GM23338 (cell line): Measurements from ENCODE around the gene SSU72. TPM values are rescaled to one million over a fixed set of nuclear protein-coding genes. Genes with fewer than 3 reads are reported as not detected.

ENCODE experiments used
- ATAC-seq: fragments of 200-7000 bp; cut with Tn5 transposase; 3 replicates; pipeline ENCODE4 v1.9.1; 2020
- DNase-seq: peaks from one replicate; pipeline ENCODE4 v3.0.0-alpha.2; 2015; ENCODE audit warnings: low spot score
- H2AFZ ChIP-seq: fragments of 200-600 bp; sonication (generic); 2 replicates; pipeline ENCODE4 v1.8.0; 2016; ENCODE audit warnings: antibody characterized with exemption, mild to moderate bottlenecking, moderate library complexity
- H3F3A ChIP-seq: fragments of 200-600 bp; sonication (generic); replicated peaks from 2 replicates; pipeline ENCODE4 v1.8.0; 2017; ENCODE audit warnings: antibody characterized with exemption, mixed run types, low read depth
- H3K27ac ChIP-seq: fragments of 200-600 bp; sonication (generic); 2 replicates; pipeline ENCODE4 v1.6.1; 2016; ENCODE audit warnings: low read depth
- H3K27me3 ChIP-seq: fragments of 200-600 bp; sonication (generic); 2 replicates; pipeline ENCODE4 v1.8.0; 2016; ENCODE audit warnings: mild to moderate bottlenecking, mixed run types, moderate library complexity; ENCODE audit not compliant: insufficient read depth
- H3K36me3 ChIP-seq: fragments of 200-600 bp; sonication (generic); 2 replicates; pipeline ENCODE4 v1.8.0; 2016; ENCODE audit warnings: mild to moderate bottlenecking; ENCODE audit not compliant: insufficient read depth
- H3K4me1 ChIP-seq: fragments of 200-600 bp; sonication (generic); 2 replicates; pipeline ENCODE4 v1.8.0; 2016; ENCODE audit warnings: mild to moderate bottlenecking, moderate library complexity; ENCODE audit not compliant: insufficient read depth
- H3K4me2 ChIP-seq: fragments of 200-600 bp; sonication (generic); 2 replicates; pipeline ENCODE4 v1.7.1; 2017; ENCODE audit warnings: mixed run types
- H3K4me3 ChIP-seq: fragments of 200-600 bp; sonication (generic); 2 replicates; pipeline ENCODE4 v1.6.1; 2016; ENCODE audit warnings: mixed run types
- H3K79me2 ChIP-seq: fragments of 200-600 bp; sonication (generic); replicated peaks from 2 replicates; pipeline ENCODE4 v1.8.0; 2017; ENCODE audit warnings: mild to moderate bottlenecking; ENCODE audit not compliant: insufficient read depth
- H3K9me2 ChIP-seq: fragments of 200-600 bp; sonication (generic); 2 replicates; pipeline ENCODE4 v1.8.0; 2017; ENCODE audit not compliant: insufficient read depth
- H4K20me1 ChIP-seq: fragments of 200-600 bp; sonication (generic); replicated peaks from 2 replicates; pipeline ENCODE4 v1.8.0; 2017; ENCODE audit warnings: mild to moderate bottlenecking; ENCODE audit not compliant: insufficient read depth
- H3K27ac Mint-ChIP-seq: 2 replicates; pipeline ENCODE4 v1.8.0; 2020; ENCODE audit warnings: inconsistent platforms, mild to moderate bottlenecking, moderate library complexity, mixed read lengths
- H3K27me3 Mint-ChIP-seq: 3 replicates; pipeline ENCODE4 v1.8.0; 2022; ENCODE audit warnings: low read depth, mild to moderate bottlenecking, moderate library complexity, mixed read lengths, inconsistent platforms; ENCODE audit not compliant: insufficient read depth, poor library complexity
- H3K36me3 Mint-ChIP-seq: 3 replicates; pipeline ENCODE4 v1.8.0; 2021; ENCODE audit warnings: low read depth, mild to moderate bottlenecking, inconsistent platforms, moderate library complexity, mixed read lengths
- H3K4me1 Mint-ChIP-seq: 3 replicates; pipeline ENCODE4 v1.8.0; 2020; ENCODE audit warnings: mild to moderate bottlenecking, inconsistent platforms, mixed read lengths
- H3K4me3 Mint-ChIP-seq: 3 replicates; pipeline ENCODE4 v1.8.0; 2021; ENCODE audit warnings: moderate library complexity, mild to moderate bottlenecking, inconsistent platforms, mixed read lengths
- H3K9me3 Mint-ChIP-seq: 3 replicates; pipeline ENCODE4 v1.8.0; 2020; ENCODE audit warnings: moderate library complexity, mild to moderate bottlenecking, inconsistent platforms, mixed read lengths
- CREB1 ChIP-seq: fragments of 250-450 bp; sonication (Bioruptor Pico); IDR thresholded peaks from 2 replicates; pipeline ENCODE4 v1.5.0; 2020; ENCODE audit warnings: low read depth, mild to moderate bottlenecking, moderate library complexity
- EZH2 ChIP-seq: fragments of 200-600 bp; sonication (generic); IDR thresholded peaks from one replicate; pipeline ENCODE4 v1.8.0; 2017; ENCODE audit warnings: antibody characterized with exemption, mild to moderate bottlenecking, low read depth; ENCODE audit not compliant: unreplicated experiment
- EZH2phosphoT487 ChIP-seq: fragments of 200-600 bp; sonication (generic); IDR thresholded peaks from one replicate; pipeline ENCODE4 v1.8.1; 2018; ENCODE audit warnings: antibody characterized with exemption; ENCODE audit not compliant: unreplicated experiment
- JUNB ChIP-seq: IDR thresholded peaks from one replicate; pipeline ENCODE4 v1.6.1; 2016; ENCODE audit warnings: antibody characterized with exemption; ENCODE audit not compliant: unreplicated experiment
- NANOG ChIP-seq: IDR thresholded peaks from 2 replicates; pipeline ENCODE4 v1.6.1; 2016; ENCODE audit warnings: antibody characterized with exemption, borderline replicate concordance
- POLR2AphosphoS5 ChIP-seq: IDR thresholded peaks from 2 replicates; pipeline ENCODE4 v1.6.1; 2016; ENCODE audit warnings: antibody characterized with exemption, low read depth
- STAT1 ChIP-seq: IDR thresholded peaks from one replicate; pipeline ENCODE4 v1.6.1; 2016; ENCODE audit warnings: antibody characterized with exemption; ENCODE audit not compliant: unreplicated experiment
- ZNF331 ChIP-seq: fragments of 250-450 bp; sonication (Bioruptor Pico); IDR thresholded peaks from 2 replicates; pipeline ENCODE4 v1.5.0; 2020; ENCODE audit warnings: low read depth, mild to moderate bottlenecking, moderate library complexity
- polyA plus RNA-seq: library from polyadenylated mRNA; unstranded; fragments of >200 nt; fragmentation: Nextera tagmentation; extraction: Ambion mirVana; gene quantifications from 2 replicates; pipeline ENCODE4 v1.2.1, GENCODE V29; 2016
- total RNA-seq: library from RNA; depleted of rRNA; stranded (reverse); fragments of >200 nt; shearing (Covaris generic); gene quantifications from 2 replicates; pipeline ENCODE4 v1.2.3, GENCODE V29; 2014
- TF ChIP-seq, protein P1 (sequence below): fragments of 250-450 bp; sonication (Bioruptor Pico); IDR thresholded peaks from 2 replicates; pipeline ENCODE4 v1.5.0; 2020; ENCODE audit warnings: mild to moderate bottlenecking, moderate library complexity
- TF ChIP-seq, protein P2 (sequence below): IDR thresholded peaks from 2 replicates; pipeline ENCODE4 v1.6.1; 2016; ENCODE audit warnings: antibody characterized with exemption

The SSU72 gene
- total and polyA plus RNA-seq, 2 experiments from 2014 or later = 148 to 248 TPM

DNA sequence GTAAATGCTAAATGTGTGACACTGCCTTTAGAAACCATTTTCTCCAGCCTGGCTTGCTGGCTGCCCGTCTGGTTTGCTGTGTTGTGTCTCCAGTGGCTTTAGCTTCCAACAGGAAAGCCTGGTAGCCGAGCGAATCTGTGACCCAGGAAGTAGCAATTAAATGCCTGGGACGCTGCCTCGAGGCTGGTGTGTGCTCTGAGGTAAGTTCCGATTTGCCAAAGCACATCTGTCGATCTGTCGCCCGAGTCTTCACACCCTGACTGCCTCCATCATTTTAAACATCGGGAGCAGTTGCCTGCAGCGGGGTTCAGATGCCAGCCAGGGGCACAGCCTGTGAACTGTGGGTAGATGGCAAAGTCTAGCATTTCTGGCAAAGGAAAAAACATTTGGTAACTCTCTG lies 42.9 kb upstream of the SSU72 start:
- no peak overlapping the region for H2AFZ ChIP-seq
- Mint-ChIP-seq H3K27ac (no peak overlapping the region), H3K9me3 (no peaks in the 10 kb centered on the region), H3K27me3 (peaks cover 13% of the 10 kb centered on the region), H3K4me1 (peaks cover 12% of the 10 kb centered on the region), H3K4me3 (peak overlapping the region; percentile 80), H3K36me3 (peaks cover 2% of the 10 kb centered on the region; the same call in 2 of the 3 replicates)
- no peaks in the 10 kb centered on the region for H3K9me2 ChIP-seq
- peaks cover 16% of the 10 kb centered on the region; the same call in 1 of the 2 replicates for H3K79me2 ChIP-seq
- no peaks in the 10 kb centered on the region for H3K27me3 ChIP-seq
- H3K4me1 ChIP-seq = peaks cover 6% of the 10 kb centered on the region; the same call in 1 of the 2 replicates
- H3K36me3 ChIP-seq = no peaks in the 10 kb centered on the region
- no peak overlapping the region for H3K4me2 ChIP-seq
- DNase-seq (no peak), ATAC-seq (no peak)
- H3K4me3 ChIP-seq = no peak overlapping the region
- peaks cover 4% of the 10 kb centered on the region; the same call in 1 of the 2 replicates for H3F3A ChIP-seq
- TF ChIP-seq, protein P1, sequence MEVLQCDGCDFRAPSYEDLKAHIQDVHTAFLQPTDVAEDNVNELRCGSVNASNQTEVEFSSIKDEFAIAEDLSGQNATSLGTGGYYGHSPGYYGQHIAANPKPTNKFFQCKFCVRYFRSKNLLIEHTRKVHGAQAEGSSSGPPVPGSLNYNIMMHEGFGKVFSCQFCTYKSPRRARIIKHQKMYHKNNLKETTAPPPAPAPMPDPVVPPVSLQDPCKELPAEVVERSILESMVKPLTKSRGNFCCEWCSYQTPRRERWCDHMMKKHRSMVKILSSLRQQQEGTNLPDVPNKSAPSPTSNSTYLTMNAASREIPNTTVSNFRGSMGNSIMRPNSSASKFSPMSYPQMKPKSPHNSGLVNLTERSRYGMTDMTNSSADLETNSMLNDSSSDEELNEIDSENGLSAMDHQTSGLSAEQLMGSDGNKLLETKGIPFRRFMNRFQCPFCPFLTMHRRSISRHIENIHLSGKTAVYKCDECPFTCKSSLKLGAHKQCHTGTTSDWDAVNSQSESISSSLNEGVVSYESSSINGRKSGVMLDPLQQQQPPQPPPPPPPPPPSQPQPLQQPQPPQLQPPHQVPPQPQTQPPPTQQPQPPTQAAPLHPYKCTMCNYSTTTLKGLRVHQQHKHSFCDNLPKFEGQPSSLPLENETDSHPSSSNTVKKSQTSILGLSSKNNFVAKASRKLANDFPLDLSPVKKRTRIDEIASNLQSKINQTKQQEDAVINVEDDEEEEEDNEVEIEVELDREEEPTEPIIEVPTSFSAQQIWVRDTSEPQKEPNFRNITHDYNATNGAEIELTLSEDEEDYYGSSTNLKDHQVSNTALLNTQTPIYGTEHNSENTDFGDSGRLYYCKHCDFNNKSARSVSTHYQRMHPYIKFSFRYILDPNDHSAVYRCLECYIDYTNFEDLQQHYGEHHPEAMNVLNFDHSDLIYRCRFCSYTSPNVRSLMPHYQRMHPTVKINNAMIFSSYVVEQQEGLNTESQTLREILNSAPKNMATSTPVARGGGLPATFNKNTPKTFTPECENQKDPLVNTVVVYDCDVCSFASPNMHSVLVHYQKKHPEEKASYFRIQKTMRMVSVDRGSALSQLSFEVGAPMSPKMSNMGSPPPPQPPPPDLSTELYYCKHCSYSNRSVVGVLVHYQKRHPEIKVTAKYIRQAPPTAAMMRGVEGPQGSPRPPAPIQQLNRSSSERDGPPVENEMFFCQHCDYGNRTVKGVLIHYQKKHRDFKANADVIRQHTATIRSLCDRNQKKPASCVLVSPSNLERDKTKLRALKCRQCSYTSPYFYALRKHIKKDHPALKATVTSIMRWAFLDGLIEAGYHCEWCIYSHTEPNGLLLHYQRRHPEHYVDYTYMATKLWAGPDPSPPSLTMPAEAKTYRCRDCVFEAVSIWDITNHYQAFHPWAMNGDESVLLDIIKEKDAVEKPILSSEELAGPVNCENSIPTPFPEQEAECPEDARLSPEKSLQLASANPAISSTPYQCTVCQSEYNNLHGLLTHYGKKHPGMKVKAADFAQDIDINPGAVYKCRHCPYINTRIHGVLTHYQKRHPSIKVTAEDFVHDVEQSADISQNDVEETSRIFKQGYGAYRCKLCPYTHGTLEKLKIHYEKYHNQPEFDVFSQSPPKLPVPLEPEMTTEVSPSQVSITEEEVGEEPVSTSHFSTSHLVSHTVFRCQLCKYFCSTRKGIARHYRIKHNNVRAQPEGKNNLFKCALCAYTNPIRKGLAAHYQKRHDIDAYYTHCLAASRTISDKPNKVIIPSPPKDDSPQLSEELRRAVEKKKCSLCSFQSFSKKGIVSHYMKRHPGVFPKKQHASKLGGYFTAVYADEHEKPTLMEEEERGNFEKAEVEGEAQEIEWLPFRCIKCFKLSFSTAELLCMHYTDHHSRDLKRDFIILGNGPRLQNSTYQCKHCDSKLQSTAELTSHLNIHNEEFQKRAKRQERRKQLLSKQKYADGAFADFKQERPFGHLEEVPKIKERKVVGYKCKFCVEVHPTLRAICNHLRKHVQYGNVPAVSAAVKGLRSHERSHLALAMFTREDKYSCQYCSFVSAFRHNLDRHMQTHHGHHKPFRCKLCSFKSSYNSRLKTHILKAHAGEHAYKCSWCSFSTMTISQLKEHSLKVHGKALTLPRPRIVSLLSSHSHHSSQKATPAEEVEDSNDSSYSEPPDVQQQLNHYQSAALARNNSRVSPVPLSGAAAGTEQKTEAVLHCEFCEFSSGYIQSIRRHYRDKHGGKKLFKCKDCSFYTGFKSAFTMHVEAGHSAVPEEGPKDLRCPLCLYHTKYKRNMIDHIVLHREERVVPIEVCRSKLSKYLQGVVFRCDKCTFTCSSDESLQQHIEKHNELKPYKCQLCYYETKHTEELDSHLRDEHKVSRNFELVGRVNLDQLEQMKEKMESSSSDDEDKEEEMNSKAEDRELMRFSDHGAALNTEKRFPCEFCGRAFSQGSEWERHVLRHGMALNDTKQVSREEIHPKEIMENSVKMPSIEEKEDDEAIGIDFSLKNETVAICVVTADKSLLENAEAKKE = no peak
- TF ChIP-seq CREB1 (CRISPR knock-in tag) = no peak
- TF ChIP-seq, protein P2, sequence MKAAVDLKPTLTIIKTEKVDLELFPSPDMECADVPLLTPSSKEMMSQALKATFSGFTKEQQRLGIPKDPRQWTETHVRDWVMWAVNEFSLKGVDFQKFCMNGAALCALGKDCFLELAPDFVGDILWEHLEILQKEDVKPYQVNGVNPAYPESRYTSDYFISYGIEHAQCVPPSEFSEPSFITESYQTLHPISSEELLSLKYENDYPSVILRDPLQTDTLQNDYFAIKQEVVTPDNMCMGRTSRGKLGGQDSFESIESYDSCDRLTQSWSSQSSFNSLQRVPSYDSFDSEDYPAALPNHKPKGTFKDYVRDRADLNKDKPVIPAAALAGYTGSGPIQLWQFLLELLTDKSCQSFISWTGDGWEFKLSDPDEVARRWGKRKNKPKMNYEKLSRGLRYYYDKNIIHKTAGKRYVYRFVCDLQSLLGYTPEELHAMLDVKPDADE = no peak
- TF ChIP-seq EZH2phosphoT487 = no peak
- no peak for TF ChIP-seq EZH2
- TF ChIP-seq STAT1 = no peak
- no peak for TF ChIP-seq ZNF331
- no peak for TF ChIP-seq POLR2AphosphoS5
- TF ChIP-seq JUNB = no peak
- no peak for TF ChIP-seq NANOG
- H4K20me1 ChIP-seq = peaks cover 11% of the 10 kb centered on the region
- no peak overlapping the region for H3K27ac ChIP-seq
